Measurements from ENCODE around the gene RSPH1.

DNA sequence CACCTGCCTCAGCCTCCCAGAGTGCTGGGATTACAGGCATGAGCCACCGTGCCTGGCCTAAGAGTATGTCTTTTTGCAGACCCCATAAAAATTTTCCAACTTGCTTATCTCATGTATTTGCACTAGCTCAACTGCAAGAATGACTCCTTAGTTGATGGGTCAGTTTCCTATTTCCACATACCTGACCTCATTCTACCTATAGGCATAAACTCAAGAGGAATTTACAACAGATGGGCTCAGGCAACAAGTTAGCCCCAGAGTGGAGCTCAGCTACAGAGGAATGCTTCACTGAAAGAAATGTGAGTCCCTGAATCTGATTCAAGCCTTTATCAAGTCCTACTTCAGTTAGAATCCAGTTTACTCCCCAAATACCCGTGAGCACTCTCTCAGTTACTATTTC is 12.3 kb upstream of the RSPH1 start:
- no peak for TF ChIP-seq EP300 (IDR thresholded peaks at IDR 0.05)
- no peak for TF ChIP-seq POLR2A (IDR thresholded peaks at IDR 0.05)

Data from gastroesophageal sphincter (tissue), 2 donors.